ENCODE results near the gene SPOUT1.

Gene SPOUT1

GRCh38 chr9:128822407-128823042, 7.1 kb downstream of the SPOUT1 start:
- no peak overlapping the region for H3K4me3 ChIP-seq (ENCODE audit: low read depth, low read length)
- no peak for TF ChIP-seq CTCF (IDR thresholded peaks at IDR 0.05; ENCODE audit: borderline replicate concordance, insufficient read depth, low read depth, low read length)

DNA sequence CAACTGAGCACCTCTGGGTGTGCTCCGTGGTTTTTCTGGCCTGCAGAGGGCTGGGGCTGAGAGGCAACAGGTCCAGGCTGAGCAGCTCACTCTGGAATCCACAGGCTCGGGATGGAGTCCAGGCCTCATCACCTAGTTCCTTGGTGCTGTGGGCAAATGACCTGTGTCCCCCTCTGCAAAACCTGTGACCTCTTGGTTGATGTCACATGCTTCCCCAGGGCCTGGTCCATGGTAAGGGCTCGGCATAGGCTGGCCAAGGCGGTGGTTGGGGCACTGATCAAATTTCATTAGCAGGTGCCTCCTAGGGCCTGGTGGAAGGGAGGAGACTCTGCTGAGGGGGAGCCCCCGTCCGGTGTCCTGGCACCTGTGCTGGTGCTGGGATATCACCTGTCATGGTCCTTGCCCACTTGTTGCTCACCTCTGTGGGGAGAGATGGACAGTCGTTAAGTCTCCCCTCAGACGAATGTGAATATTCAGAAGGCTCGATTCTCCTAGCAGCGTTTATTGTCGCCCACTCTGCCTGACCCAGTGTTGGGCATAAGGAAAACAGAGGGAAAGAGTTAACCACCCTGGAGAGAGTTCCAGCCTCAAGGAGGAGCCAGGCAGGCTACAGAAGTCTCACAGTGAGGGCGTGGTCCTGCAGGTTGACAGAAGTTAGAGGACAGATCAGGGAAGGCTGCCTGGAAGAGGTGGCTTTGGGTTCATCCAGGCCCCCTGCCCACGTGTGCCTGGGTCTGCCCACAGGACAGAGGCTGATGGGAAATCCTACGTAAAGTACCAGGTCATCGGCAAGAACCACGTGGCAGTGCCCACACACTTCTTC, 7.8 kb downstream of the SPOUT1 start:
- TF ChIP-seq CTCF (IDR thresholded peaks at IDR 0.05; ENCODE audit: borderline replicate concordance, insufficient read depth, low read depth, low read length) = no peak
- no peak overlapping the region for H3K4me3 ChIP-seq (ENCODE audit: low read depth, low read length)

- no peak overlapping the region for H3K4me3 ChIP-seq (ENCODE audit: low read depth, low read length)
- TF ChIP-seq CTCF (IDR thresholded peaks at IDR 0.05; ENCODE audit: borderline replicate concordance, insufficient read depth, low read depth, low read length) = no peak
Measured at GRCh38 chr9:128820665-128821583, 8.7 kb downstream of the SPOUT1 start.

DNA sequence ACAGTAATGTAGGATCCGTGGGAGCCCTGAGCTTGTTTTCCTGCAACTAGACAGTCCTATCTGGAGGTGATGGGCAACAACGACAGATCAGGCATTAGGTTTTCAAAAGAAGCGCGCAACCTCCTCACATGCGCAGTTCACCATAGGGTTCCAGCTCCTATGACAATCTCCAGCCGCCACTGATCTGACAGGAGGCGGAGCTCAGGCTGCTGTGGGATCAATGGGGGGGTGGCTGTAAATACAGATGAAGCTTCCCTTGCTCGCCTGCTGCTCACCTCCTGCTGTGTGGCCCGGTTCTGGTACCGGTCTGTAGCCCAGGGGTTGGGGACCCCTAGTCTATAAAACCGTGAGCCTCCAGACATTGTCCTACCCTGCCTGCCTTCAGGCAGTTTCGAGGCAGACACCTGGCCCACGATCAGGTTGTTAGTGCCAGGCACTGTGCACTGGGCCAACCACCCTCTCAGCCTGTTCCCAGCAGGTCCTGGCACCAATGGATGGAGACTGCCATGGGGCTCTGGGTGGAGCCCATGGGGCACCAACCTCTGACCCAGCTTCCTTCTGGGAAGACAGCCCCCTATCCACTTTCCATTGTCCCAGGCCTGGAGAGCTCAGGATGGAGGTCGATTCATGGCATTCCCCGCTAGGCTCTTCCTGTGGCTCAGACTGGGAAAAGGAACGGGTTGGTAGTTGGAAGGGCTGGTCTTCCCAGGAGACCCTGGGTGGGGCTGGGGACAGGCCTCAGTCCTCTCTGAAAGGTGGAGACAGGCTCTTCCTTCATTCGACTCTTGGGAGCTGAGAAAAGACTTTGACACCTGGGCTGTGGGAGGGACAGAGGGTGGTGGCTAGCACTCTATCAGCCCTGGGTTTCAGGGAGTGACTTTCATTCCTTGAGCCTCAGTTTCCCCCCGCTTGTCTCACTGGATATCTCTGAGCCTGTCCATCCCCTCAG, 9.6 kb downstream of the SPOUT1 start:
- TF ChIP-seq CTCF (IDR thresholded peaks at IDR 0.05; ENCODE audit: borderline replicate concordance, insufficient read depth, low read depth, low read length) = no peak
- no peak overlapping the region for H3K4me3 ChIP-seq (ENCODE audit: low read depth, low read length)

- TF ChIP-seq CTCF (IDR thresholded peaks at IDR 0.05; ENCODE audit: borderline replicate concordance, insufficient read depth, low read depth, low read length) = no peak
- H3K4me3 ChIP-seq (ENCODE audit: low read depth, low read length) = peak overlapping the region; percentile 58
Measured at GRCh38 chr9:128818839-128819715, 10.5 kb downstream of the SPOUT1 start.

Measured in GM12875 (cell line).